GM18502 (cell line): ENCODE results near the gene FCN2.

ENCODE experiments used
- ATAC-seq: cut with Tn5 transposase; IDR thresholded peaks from one replicate; pipeline ENCODE4 v1.9.1; 2021; ENCODE audit warnings: mild to moderate bottlenecking; ENCODE audit not compliant: unreplicated experiment, poor library complexity

Gene FCN2

GRCh38 chr9:134886413-134886913 lies 5.9 kb downstream of the FCN2 start:
- no peak for ATAC-seq

- no peak for ATAC-seq
These were observed 6.6 kb downstream of the FCN2 start for GRCh38 chr9:134887219-134887618.

- no peak for ATAC-seq
These were observed 7.3 kb downstream of the FCN2 start for GRCh38 chr9:134887686-134888602.

GRCh38 chr9:134888603-134889190 lies 8.1 kb downstream of the FCN2 start:
- no peak for ATAC-seq

- ATAC-seq: no peak
These were observed 9.0 kb downstream of the FCN2 start for GRCh38 chr9:134889386-134890154.

GRCh38 chr9:134890155-134890495 lies 9.5 kb downstream of the FCN2 start:
- ATAC-seq: no peak

- ATAC-seq: no peak
These were observed 10.4 kb downstream of the FCN2 start for GRCh38 chr9:134891053-134891452.

- no peak for ATAC-seq
These were observed 11.1 kb downstream of the FCN2 start for GRCh38 chr9:134891713-134892112.

- no peak for ATAC-seq
These were observed 11.6 kb downstream of the FCN2 start for GRCh38 chr9:134892221-134892620.

GRCh38 chr9:134892820-134893420 lies 12.3 kb downstream of the FCN2 start:
- ATAC-seq: no peak

GRCh38 chr9:134894136-134894860 lies 13.7 kb downstream of the FCN2 start:
- no peak for ATAC-seq

GRCh38 chr9:134895097-134895496 lies 14.5 kb downstream of the FCN2 start:
- ATAC-seq: no peak

- ATAC-seq: no peak
These were observed 14.9 kb downstream of the FCN2 start for GRCh38 chr9:134895567-134895907.

GRCh38 chr9:134895908-134896833 lies 15.6 kb downstream of the FCN2 start:
- ATAC-seq: no peak

GRCh38 chr9:134896834-134897583 lies 16.4 kb downstream of the FCN2 start:
- ATAC-seq: no peak

GRCh38 chr9:134897584-134898170 lies 17.1 kb downstream of the FCN2 start:
- ATAC-seq: no peak

GRCh38 chr9:134898319-134898718 lies 17.7 kb downstream of the FCN2 start:
- no peak for ATAC-seq

- no peak for ATAC-seq
These were observed 18.6 kb downstream of the FCN2 start for GRCh38 chr9:134899168-134899567.
